ENCODE results near the gene B3GLCT. TPM values are rescaled to one million over a fixed set of nuclear protein-coding genes. Genes with fewer than 3 reads are reported as not detected.

The B3GLCT gene
- total and polyA plus RNA-seq, 2 experiments from 2014 or later, result 14.9 to 18.3 TPM

DNA sequence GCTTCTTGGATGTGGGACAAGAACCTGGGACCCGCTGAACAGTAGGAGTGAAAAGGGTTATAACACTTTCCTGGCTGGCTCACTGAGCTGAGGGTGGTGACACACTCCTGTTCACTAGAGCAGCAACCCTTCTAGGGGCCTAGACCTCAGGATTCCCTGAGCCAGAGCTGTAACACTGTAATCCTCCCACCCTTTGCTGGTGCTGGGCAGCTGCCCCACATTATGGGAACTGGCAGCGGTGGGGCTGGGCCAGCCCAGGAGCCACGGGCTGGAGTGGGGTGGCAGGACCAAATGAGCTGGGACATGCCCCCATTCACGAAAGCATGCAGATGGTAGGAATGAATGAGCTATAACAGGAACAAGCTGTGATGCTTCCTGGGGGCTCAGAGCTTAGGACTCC lies 110.6 kb downstream of the B3GLCT start:
- Histone ChIP-seq H3F3A (ENCODE audit: insufficient read depth) (no peaks in the 10 kb centered on the region), H3K4me1 (ENCODE audit: insufficient read depth) (no peaks in the 10 kb centered on the region), H4K20me1 (ENCODE audit: insufficient read depth) (no peaks in the 10 kb centered on the region), H3K27ac (no peak overlapping the region), H3K9me2 (ENCODE audit: insufficient read depth) (no peaks in the 10 kb centered on the region), H3K9me3 (ENCODE audit: low read depth) (no peaks in the 10 kb centered on the region), H3K4me3 (no peak overlapping the region), H3K4me2 (ENCODE audit: unreplicated experiment) (no peak overlapping the region), H3K36me3 (ENCODE audit: low read depth) (no peaks in the 10 kb centered on the region; the same call in 1 of the 2 replicates), H3K27me3 (replicated peaks; ENCODE audit: insufficient read depth) (no peaks in the 10 kb centered on the region), H2AFZ (no peak overlapping the region), H3K9ac (no peak overlapping the region), H3K79me2 (ENCODE audit: insufficient read depth) (no peaks in the 10 kb centered on the region)
- DNase-seq, result no peak
- 69 to 76% methylated on average over 4 of the region's 4 CpGs for WGBS, 2 experiments (ENCODE audit: low coverage in 1 of 2, low lambda C conversion rate in 2 of 2, missing lambda C conversion rate in 2 of 2)
- in situ Hi-C loops (cut with MboI), result no loop called here
- no peak for TF ChIP-seq EZH2phosphoT487 (IDR thresholded peaks at IDR 0.05; ENCODE audit: insufficient read depth, low read depth)
- no peak for TF ChIP-seq EZH2 (IDR thresholded peaks at IDR 0.05; ENCODE audit: insufficient read depth, poor library complexity, severe bottlenecking)

DNA sequence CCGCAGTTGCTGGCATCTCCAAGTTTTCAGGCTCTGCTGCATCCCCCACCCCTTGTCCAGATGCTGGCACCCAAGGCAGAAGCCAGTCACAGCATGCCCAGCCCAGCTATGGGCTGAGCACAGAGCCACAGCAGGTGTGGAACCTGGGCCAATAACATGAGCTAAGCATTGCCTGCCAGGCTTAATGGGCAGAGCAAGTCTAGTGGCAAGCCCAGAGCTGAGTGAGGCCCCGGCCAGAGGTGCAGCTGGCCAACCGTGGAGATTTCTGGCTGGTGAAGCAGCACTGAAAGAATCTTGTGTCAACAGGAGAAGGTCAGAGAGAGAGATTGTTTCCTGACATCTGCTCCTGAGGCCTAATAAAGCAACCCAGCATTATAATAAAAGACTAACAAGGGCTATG lies 111.0 kb downstream of the B3GLCT start:
- in situ Hi-C loops (cut with MboI), result no loop called here
- no peak overlapping the region for H3K27ac ChIP-seq
- no peaks in the 10 kb centered on the region for H3K9me3 ChIP-seq (ENCODE audit: low read depth)
- no peak overlapping the region for H3K9ac ChIP-seq
- H3F3A ChIP-seq (ENCODE audit: insufficient read depth), result no peaks in the 10 kb centered on the region
- WGBS, 2 experiments (ENCODE audit: low coverage in 1 of 2, low lambda C conversion rate in 2 of 2, missing lambda C conversion rate in 2 of 2), result 81 to 94% methylated on average over 3 of the region's 3 CpGs
- H3K36me3 ChIP-seq (ENCODE audit: low read depth), result no peaks in the 10 kb centered on the region; the same call in 1 of the 2 replicates
- H2AFZ ChIP-seq, result no peak overlapping the region
- no peak for TF ChIP-seq EZH2 (IDR thresholded peaks at IDR 0.05; ENCODE audit: insufficient read depth, poor library complexity, severe bottlenecking)
- no peak for TF ChIP-seq EZH2phosphoT487 (IDR thresholded peaks at IDR 0.05; ENCODE audit: insufficient read depth, low read depth)
- H3K4me2 ChIP-seq (ENCODE audit: unreplicated experiment), result no peak overlapping the region
- DNase-seq, result no peak
- H3K79me2 ChIP-seq (ENCODE audit: insufficient read depth), result no peaks in the 10 kb centered on the region
- no peaks in the 10 kb centered on the region for H3K4me1 ChIP-seq (ENCODE audit: insufficient read depth)
- H3K9me2 ChIP-seq (ENCODE audit: insufficient read depth), result no peaks in the 10 kb centered on the region
- no peaks in the 10 kb centered on the region for H3K27me3 ChIP-seq (replicated peaks; ENCODE audit: insufficient read depth)
- H3K4me3 ChIP-seq, result no peak overlapping the region
- no peaks in the 10 kb centered on the region for H4K20me1 ChIP-seq (ENCODE audit: insufficient read depth)

DNA sequence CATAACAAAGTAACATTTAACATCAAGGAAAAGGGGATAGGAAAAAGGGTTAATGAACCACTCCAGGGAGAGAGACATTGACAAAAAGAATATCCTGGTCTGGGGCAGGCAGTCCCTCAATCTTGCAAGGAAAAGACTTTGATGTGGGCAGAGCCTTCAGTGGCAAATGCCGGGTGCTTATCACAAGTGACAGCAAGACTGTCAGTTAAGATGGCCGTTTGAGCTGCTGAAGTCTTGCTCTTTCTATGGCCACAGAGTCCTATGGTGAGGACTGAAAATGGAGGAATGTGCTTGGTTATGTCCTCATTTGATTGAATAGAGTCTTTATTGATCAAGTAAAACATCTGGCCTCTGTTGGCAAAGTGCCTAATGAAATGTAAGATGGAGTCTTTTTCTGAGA lies 112.1 kb downstream of the B3GLCT start:
- TF ChIP-seq EZH2 (IDR thresholded peaks at IDR 0.05; ENCODE audit: insufficient read depth, poor library complexity, severe bottlenecking), result no peak
- TF ChIP-seq EZH2phosphoT487 (IDR thresholded peaks at IDR 0.05; ENCODE audit: insufficient read depth, low read depth), result no peak
- no peak overlapping the region for H3K9ac ChIP-seq
- no peak overlapping the region for H3K27ac ChIP-seq
- no peak overlapping the region for H2AFZ ChIP-seq
- H4K20me1 ChIP-seq (ENCODE audit: insufficient read depth), result no peaks in the 10 kb centered on the region
- H3K9me2 ChIP-seq (ENCODE audit: insufficient read depth), result no peaks in the 10 kb centered on the region
- WGBS, 2 experiments (ENCODE audit: low coverage in 1 of 2, low lambda C conversion rate in 2 of 2, missing lambda C conversion rate in 2 of 2), result 69 to 78% methylated on average over 2 of the region's 2 CpGs
- no peaks in the 10 kb centered on the region for H3K27me3 ChIP-seq (replicated peaks; ENCODE audit: insufficient read depth)
- in situ Hi-C loops (cut with MboI), result no loop called here
- H3K4me1 ChIP-seq (ENCODE audit: insufficient read depth), result no peaks in the 10 kb centered on the region
- H3K9me3 ChIP-seq (ENCODE audit: low read depth), result no peaks in the 10 kb centered on the region
- DNase-seq, result no peak
- no peaks in the 10 kb centered on the region for H3K79me2 ChIP-seq (ENCODE audit: insufficient read depth)
- no peak overlapping the region for H3K4me2 ChIP-seq (ENCODE audit: unreplicated experiment)
- H3K36me3 ChIP-seq (ENCODE audit: low read depth), result no peaks in the 10 kb centered on the region; the same call in 1 of the 2 replicates
- no peaks in the 10 kb centered on the region for H3F3A ChIP-seq (ENCODE audit: insufficient read depth)
- H3K4me3 ChIP-seq, result no peak overlapping the region

DNA sequence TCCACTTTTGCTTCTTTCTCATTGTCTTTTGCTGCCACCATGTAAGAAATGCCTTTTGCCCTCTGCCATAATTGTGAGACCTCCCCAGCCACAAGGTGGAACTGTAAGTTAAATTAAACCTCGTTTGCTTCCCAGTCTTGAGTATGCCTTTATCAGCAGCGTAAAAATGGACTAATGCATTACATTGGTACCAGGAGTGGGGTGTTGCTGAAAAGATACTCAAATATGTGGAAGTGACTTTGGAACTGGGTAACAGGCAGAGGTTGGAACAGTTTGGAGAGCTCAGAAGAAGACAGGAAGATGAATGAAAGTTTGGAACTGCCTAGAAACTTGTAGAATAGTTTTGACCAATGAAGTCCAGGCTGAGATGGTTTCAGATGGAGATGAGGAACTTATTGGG lies 115.2 kb downstream of the B3GLCT start:
- no peak for DNase-seq
- in situ Hi-C loops (cut with MboI), result no loop called here
- WGBS, 2 experiments (ENCODE audit: low coverage in 1 of 2, low lambda C conversion rate in 2 of 2, missing lambda C conversion rate in 2 of 2), result 72 to 73% methylated on average over 2 of the region's 2 CpGs
- no peak overlapping the region for H3K4me2 ChIP-seq (ENCODE audit: unreplicated experiment)
- H3K36me3 ChIP-seq (ENCODE audit: low read depth), result no peaks in the 10 kb centered on the region; the same call in 1 of the 2 replicates
- no peak overlapping the region for H2AFZ ChIP-seq
- no peak overlapping the region for H3K9ac ChIP-seq
- no peak overlapping the region for H3K27ac ChIP-seq
- no peaks in the 10 kb centered on the region for H3K9me3 ChIP-seq (ENCODE audit: low read depth)
- H3K27me3 ChIP-seq (replicated peaks; ENCODE audit: insufficient read depth), result no peaks in the 10 kb centered on the region
- no peaks in the 10 kb centered on the region for H4K20me1 ChIP-seq (ENCODE audit: insufficient read depth)
- H3K4me1 ChIP-seq (ENCODE audit: insufficient read depth), result no peaks in the 10 kb centered on the region
- no peaks in the 10 kb centered on the region for H3K9me2 ChIP-seq (ENCODE audit: insufficient read depth)
- H3K4me3 ChIP-seq, result no peak overlapping the region
- TF ChIP-seq EZH2phosphoT487 (IDR thresholded peaks at IDR 0.05; ENCODE audit: insufficient read depth, low read depth), result no peak
- no peak for TF ChIP-seq EZH2 (IDR thresholded peaks at IDR 0.05; ENCODE audit: insufficient read depth, poor library complexity, severe bottlenecking)
- H3K79me2 ChIP-seq (ENCODE audit: insufficient read depth), result no peaks in the 10 kb centered on the region
- no peaks in the 10 kb centered on the region for H3F3A ChIP-seq (ENCODE audit: insufficient read depth)

DNA sequence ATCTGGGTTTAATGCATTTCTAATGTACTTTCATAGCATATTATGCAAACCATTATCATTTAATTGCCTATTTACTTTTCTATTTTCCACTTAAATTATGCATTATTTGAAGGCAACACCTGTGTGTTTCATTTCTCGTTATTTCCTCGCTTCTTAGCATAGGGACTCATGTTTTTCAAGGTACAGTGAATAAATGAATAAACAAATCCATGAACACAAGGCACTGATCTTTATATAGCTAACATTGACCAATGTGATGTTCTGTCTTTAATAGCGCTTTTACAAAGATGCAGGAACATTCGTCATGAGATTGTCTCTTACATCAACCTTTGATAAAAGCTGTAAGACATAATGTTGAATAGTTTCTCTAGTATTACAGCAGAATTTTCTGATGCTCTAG lies 121.2 kb downstream of the B3GLCT start:
- Histone ChIP-seq H3K4me2 (ENCODE audit: unreplicated experiment) (no peak overlapping the region), H3K4me3 (no peak overlapping the region), H3K9me2 (ENCODE audit: insufficient read depth) (no peaks in the 10 kb centered on the region), H3K79me2 (ENCODE audit: insufficient read depth) (no peaks in the 10 kb centered on the region), H3K36me3 (ENCODE audit: low read depth) (no peaks in the 10 kb centered on the region), H3K4me1 (ENCODE audit: insufficient read depth) (no peaks in the 10 kb centered on the region), H3K27ac (no peak overlapping the region), H4K20me1 (ENCODE audit: insufficient read depth) (no peaks in the 10 kb centered on the region), H3K9ac (no peak overlapping the region), H3K27me3 (replicated peaks; ENCODE audit: insufficient read depth) (no peaks in the 10 kb centered on the region), H3F3A (ENCODE audit: insufficient read depth) (no peaks in the 10 kb centered on the region; the same call in 1 of the 2 replicates), H3K9me3 (ENCODE audit: low read depth) (no peaks in the 10 kb centered on the region), H2AFZ (no peak overlapping the region)
- no peak for DNase-seq
- WGBS, 2 experiments (ENCODE audit: low coverage in 1 of 2, low lambda C conversion rate in 2 of 2, missing lambda C conversion rate in 2 of 2), result 96% methylated on average over 4 of the region's 4 CpGs
- in situ Hi-C loops (cut with MboI), result no loop called here
- no peak for TF ChIP-seq EZH2phosphoT487 (IDR thresholded peaks at IDR 0.05; ENCODE audit: insufficient read depth, low read depth)
- TF ChIP-seq EZH2 (IDR thresholded peaks at IDR 0.05; ENCODE audit: insufficient read depth, poor library complexity, severe bottlenecking), result no peak

Data from GM23248 (cell line).